Measurements from ENCODE around the gene GPR153. TPM values are rescaled to one million over a fixed set of nuclear protein-coding genes. Genes with fewer than 3 reads are reported as not detected.

Gene GPR153
- total and polyA plus RNA-seq, 2 of the 13 experiments (the other 11 are each of a cell fraction or from before 2014, with no cell fraction given), result 0.22 to 0.31 TPM

GRCh38 chr1:6272868-6273267, 12.0 kb upstream of the GPR153 start:
- POLR2A ChIA-PET, result no interaction called here
- H3K9me3 ChIP-seq (ENCODE audit: low read length), result no peaks in the 10 kb centered on the region
- no peaks in the 10 kb centered on the region for H3K79me2 ChIP-seq (ENCODE audit: insufficient read depth, low read length)
- no peak overlapping the region for H3K9ac ChIP-seq (ENCODE audit: insufficient read depth, low read depth, low read length)
- in situ Hi-C loops (cut with HindIII; ENCODE audit: extremely low pct_ligation_motif_present, low pct_unique_long_range_greater_than_20kb), result no loop called here
- no peak overlapping the region for H3K4me3 ChIP-seq (replicated peaks in 1 of 3; ENCODE audit: insufficient read depth in 1 of 3, low read depth in 2 of 3, low read length in 3 of 3)
- no peaks in the 10 kb centered on the region for H3K27me3 ChIP-seq (ENCODE audit: control insufficient read depth in 1 of 2, insufficient read depth in 2 of 2, low read length in 2 of 2)
- FAIRE-seq (no peak), ATAC-seq (no peak), DNase-seq (ENCODE audit: low spot score) (no peak)
- WGBS (ENCODE audit: low lambda C conversion rate), result 92% methylated on average over 6 of the region's 6 CpGs
- BruUV-seq (replicated peaks), result no TSS peak
- H3K4me1 ChIP-seq (ENCODE audit: insufficient read depth, low read length), result no peaks in the 10 kb centered on the region
- H4K20me1 ChIP-seq (ENCODE audit: insufficient read depth, low read length), result no peaks in the 10 kb centered on the region
- TF ChIP-seq ATM (IDR thresholded peaks at IDR 0.05; ENCODE audit: borderline replicate concordance) (no peak), SRF (IDR thresholded peaks at IDR 0.05; ENCODE audit: low read depth, low read length) (no peak), DRAP1 (CRISPR knock-in tag; IDR thresholded peaks at IDR 0.05) (no peak), SP4 (CRISPR knock-in tag; IDR thresholded peaks at IDR 0.05) (no peak), ELK4 (CRISPR knock-in tag; IDR thresholded peaks at IDR 0.05; ENCODE audit: borderline replicate concordance) (no peak), HOXA5 (CRISPR knock-in tag; IDR thresholded peaks at IDR 0.05) (no peak), GZF1 (CRISPR knock-in tag; IDR thresholded peaks at IDR 0.05) (no peak), ZSCAN5A (CRISPR knock-in tag; IDR thresholded peaks at IDR 0.05; ENCODE audit: borderline replicate concordance) (no peak), ZNF263 (CRISPR knock-in tag; IDR thresholded peaks at IDR 0.05) (no peak), KDM1A (CRISPR knock-in tag; IDR thresholded peaks at IDR 0.05) (no peak), ZBTB38 (CRISPR knock-in tag; IDR thresholded peaks at IDR 0.05) (no peak)
- no peak overlapping the region for H3K4me2 ChIP-seq (ENCODE audit: low read depth, low read length)
- 0 out of 5 replicates have a peak, but pooled peaks cover 1 to 6% of the 10 kb centered on the region in 2 experiments for H3K36me3 ChIP-seq (replicated peaks in 1 of 2; ENCODE audit: control insufficient read depth in 1 of 2, insufficient read depth in 2 of 2, low read length in 2 of 2)
- H3K27ac ChIP-seq (ENCODE audit: extremely low read length, insufficient read depth, low read length), result no peak overlapping the region
- CTCF ChIA-PET (ENCODE audit: low intra/inter-chr PET ratio, low total read pairs), result no interaction called here
- intact Hi-C loops (cut with micrococcal nuclease; ENCODE audit: unreplicated experiment), result no loop called here
- H2AFZ ChIP-seq (ENCODE audit: low read length), result no peak overlapping the region

Data from HepG2 (cell line).